HL-60 (cell line): ENCODE results near the gene RAB5IF.

Experiments used
- DNase-seq, 2 experiments: peaks; one replicate each; pipeline ENCODE4 v3.0.0-alpha.2; 2010 to 2020; ENCODE audit warnings: low read depth in 1 of 2, low spot score in 1 of 2
- H3K27ac ChIP-seq: fragments of 250-450 bp; sonication (Bioruptor Pico); replicated peaks from 2 replicates; pipeline ENCODE4 v1.5.1; 2020; ENCODE audit warnings: mild to moderate bottlenecking, moderate library complexity
- H3K27me3 ChIP-seq: fragments of 250-450 bp; sonication (Bioruptor Pico); 2 replicates; pipeline ENCODE4 v1.5.1; 2021; ENCODE audit warnings: mild to moderate bottlenecking, moderate library complexity; ENCODE audit not compliant: insufficient read depth, poor library complexity, severe bottlenecking
- H3K4me3 ChIP-seq: replicated peaks from 2 replicates; pipeline ENCODE4 v1.5.1; 2011; ENCODE audit warnings: mild to moderate bottlenecking, control low read depth, low read length; ENCODE audit not compliant: insufficient read depth
- CTCF ChIP-seq: IDR thresholded peaks from one replicate; pipeline ENCODE4 v1.5.1; 2011; ENCODE audit warnings: low read length, control low read depth, inconsistent platforms; ENCODE audit not compliant: insufficient read depth
- GABPA ChIP-seq: IDR thresholded peaks from 2 replicates; pipeline ENCODE4 v1.6.1; 2012; ENCODE audit warnings: low read depth
- POLR2AphosphoS5 ChIP-seq: IDR thresholded peaks from 2 replicates; pipeline ENCODE4 v1.6.1; 2012; ENCODE audit warnings: low read depth
- REST ChIP-seq: IDR thresholded peaks from 2 replicates; pipeline ENCODE4 v1.6.1; 2012; ENCODE audit warnings: low read depth; ENCODE audit not compliant: insufficient replicate concordance
- SPI1 ChIP-seq: IDR thresholded peaks from 2 replicates; pipeline ENCODE4 v1.6.1; 2012; ENCODE audit warnings: low read depth, mild to moderate bottlenecking, borderline replicate concordance

Gene RAB5IF

DNA sequence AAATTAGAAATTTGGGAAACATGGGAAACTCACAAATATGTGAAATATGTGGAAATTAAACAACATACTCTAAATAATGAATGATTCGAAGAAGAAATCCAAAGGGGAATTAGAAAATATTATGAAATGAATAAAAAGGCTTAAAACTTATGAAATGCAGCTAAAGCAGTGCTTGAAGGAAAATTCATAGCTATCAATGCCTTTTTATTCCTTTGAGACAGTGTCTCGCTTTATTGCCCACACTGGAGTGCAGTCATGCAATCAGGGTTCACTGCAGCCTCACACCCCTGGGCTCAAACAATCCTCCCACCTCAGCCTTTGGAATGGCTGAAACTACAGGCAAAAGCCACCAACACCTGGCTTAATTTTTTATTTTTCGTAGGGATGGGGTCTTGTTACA lies 40.1 kb upstream of the RAB5IF start:
- TF ChIP-seq POLR2AphosphoS5: no peak
- TF ChIP-seq GABPA: no peak
- no peak for TF ChIP-seq SPI1
- no peak for TF ChIP-seq REST
- no peak for TF ChIP-seq CTCF
- H3K4me3 ChIP-seq: no peak overlapping the region
- DNase-seq: no peak
- H3K27me3 ChIP-seq: no peaks in the 10 kb centered on the region
- H3K27ac ChIP-seq: no peak overlapping the region

GRCh38 chr20:36569847-36570429 lies 35.6 kb upstream of the RAB5IF start:
- no peak overlapping the region for H3K27ac ChIP-seq
- H3K27me3 ChIP-seq: no peaks in the 10 kb centered on the region
- no peak for TF ChIP-seq POLR2AphosphoS5
- no peak for TF ChIP-seq REST
- no peak for TF ChIP-seq SPI1
- no peak for TF ChIP-seq GABPA
- no peak for TF ChIP-seq CTCF
- no peak for DNase-seq
- no peak overlapping the region for H3K4me3 ChIP-seq

- no peak for DNase-seq
- Histone ChIP-seq H3K27ac (no peak overlapping the region), H3K27me3 (no peaks in the 10 kb centered on the region), H3K4me3 (no peak overlapping the region)
- TF ChIP-seq REST (no peak), SPI1 (no peak), CTCF (no peak), GABPA (no peak), POLR2AphosphoS5 (no peak)
Observed at GRCh38 chr20:36571564-36572504, 33.7 kb upstream of the RAB5IF start.
